ENCODE results near the gene P2RX5.

DNA sequence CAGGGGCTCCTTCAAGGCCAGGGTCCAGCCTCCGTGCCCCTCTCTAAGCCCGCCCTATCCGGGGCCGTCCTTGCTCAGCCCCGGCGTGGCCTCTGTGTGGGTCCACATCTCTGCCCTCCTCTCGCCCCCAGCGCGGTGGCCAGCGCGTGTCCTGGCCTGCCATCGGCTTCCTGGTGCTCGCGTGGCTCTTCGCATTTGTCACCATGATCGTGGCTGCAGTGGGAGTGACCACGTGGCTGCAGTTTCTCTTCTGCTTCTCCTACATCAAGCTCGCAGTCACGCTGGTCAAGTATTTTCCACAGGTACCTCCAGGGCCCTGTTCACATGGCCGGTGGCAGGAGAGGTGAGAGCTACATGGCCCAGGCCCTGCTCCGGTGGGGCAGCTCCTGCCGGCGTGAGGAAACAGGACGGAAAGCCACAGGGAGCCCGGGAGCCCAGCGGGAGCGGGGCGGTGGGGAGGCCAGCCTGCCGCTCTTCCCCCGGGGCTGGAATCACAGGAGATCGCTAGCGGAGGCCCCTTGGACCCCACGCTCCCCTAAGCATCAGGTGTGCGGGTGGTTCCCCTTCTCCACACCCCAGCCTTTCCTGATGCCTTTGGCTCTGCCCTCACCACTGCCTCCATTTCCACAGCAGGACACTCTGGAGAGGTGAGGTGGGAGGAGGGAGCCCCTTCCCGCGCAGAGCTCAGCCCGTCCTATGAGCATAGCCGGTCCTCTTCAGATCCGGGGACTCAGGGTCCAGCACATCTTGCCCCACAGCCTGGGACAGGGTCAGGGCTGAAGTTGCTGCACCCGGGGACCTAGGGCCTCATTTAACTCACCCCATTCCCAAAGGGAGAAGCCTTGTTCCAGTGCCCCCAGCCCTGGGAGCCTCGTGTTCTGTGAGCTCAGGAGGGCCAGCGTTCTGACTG is 37.8 kb downstream of the P2RX5 start:
- TF ChIP-seq, protein P1, sequence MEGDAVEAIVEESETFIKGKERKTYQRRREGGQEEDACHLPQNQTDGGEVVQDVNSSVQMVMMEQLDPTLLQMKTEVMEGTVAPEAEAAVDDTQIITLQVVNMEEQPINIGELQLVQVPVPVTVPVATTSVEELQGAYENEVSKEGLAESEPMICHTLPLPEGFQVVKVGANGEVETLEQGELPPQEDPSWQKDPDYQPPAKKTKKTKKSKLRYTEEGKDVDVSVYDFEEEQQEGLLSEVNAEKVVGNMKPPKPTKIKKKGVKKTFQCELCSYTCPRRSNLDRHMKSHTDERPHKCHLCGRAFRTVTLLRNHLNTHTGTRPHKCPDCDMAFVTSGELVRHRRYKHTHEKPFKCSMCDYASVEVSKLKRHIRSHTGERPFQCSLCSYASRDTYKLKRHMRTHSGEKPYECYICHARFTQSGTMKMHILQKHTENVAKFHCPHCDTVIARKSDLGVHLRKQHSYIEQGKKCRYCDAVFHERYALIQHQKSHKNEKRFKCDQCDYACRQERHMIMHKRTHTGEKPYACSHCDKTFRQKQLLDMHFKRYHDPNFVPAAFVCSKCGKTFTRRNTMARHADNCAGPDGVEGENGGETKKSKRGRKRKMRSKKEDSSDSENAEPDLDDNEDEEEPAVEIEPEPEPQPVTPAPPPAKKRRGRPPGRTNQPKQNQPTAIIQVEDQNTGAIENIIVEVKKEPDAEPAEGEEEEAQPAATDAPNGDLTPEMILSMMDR (IDR thresholded peaks at IDR 0.05): no peak
- TF ChIP-seq POLR2AphosphoS5 (IDR thresholded peaks at IDR 0.05): no peak
- TF ChIP-seq EP300 (IDR thresholded peaks at IDR 0.05): no peak
- TF ChIP-seq POLR2A (IDR thresholded peaks at IDR 0.05): no peak
